Measurements from ENCODE around the gene TRDMT1. TPM values are rescaled to one million over a fixed set of nuclear protein-coding genes. Genes with fewer than 3 reads are reported as not detected.

TRDMT1 gene
- total RNA-seq, 1 donor from 2014 or later: 9.1 TPM

DNA sequence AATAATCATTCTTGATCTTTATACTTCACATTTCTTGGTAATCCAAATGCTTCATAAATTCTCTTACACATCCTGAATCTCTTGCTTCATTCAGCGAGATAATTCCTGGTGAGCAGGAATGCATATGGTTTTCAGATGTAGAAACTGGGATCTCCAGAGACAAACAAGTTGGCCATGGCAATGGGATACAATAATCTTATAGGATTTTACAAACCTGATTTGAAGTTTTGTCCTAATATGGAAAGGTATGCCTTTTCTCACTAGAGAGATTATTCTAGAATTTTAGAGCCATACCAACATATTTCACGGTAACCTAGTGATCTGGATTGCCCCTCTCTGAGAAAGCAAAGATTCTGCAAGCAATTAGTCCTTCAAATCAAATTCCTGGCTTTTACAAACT lies 13.1 kb upstream of the TRDMT1 start:
- intact Hi-C loops (cut with micrococcal nuclease): no loop called here

DNA sequence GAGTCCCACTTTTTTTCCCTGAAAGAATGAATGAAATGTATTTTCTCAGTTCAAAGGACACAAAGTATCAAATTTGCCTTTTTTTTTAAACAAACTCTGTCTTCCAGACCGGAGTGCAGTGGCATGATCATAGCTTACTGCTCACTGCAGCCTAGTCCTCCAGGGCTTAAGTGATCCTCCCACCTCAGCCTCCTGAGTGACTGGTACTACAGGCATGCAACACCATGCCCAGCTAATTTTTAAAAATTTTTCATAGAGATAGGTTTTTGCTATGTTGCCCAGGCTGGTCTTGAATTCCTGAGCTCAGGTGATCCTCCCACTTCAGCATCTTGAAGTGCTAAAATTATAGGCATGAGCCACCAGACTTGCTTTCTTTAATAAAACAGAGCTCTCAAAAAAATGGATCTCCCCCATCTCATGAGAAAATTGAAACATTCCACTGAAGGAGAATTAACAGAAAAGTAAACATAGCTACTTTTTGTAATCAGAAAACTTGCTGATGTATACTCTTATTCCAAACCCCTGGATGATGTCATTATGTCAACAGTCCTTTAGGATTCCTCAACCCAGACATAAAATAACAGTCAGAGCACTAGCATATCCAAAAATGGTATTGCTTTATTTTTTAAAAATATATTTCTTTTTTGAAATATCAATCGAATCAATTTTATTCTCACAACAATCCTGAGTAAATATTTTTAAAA lies 12.3 kb upstream of the TRDMT1 start:
- intact Hi-C loops (cut with micrococcal nuclease): no loop called here

DNA sequence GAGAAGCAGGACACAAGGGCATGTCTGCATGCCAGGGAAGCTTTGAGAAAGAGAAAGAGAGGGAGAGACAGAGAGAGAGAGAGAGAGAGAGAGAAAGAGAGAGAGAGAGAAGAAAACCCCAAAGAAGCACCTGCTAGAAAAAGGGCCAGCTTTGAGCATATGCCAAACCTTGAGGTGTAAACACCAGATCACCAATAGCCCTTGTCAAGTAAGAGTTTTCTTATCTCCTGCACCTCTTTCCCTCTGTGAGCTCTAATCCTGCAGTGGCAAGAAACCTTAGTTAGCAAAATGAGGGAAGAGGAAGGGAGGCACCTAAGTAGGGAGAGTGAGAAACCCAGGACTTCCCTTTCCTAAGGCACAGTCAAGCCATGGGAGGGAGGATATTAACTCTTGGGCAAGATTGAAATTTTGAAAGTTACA lies 11.3 kb upstream of the TRDMT1 start:
- intact Hi-C loops (cut with micrococcal nuclease): no loop called here

DNA sequence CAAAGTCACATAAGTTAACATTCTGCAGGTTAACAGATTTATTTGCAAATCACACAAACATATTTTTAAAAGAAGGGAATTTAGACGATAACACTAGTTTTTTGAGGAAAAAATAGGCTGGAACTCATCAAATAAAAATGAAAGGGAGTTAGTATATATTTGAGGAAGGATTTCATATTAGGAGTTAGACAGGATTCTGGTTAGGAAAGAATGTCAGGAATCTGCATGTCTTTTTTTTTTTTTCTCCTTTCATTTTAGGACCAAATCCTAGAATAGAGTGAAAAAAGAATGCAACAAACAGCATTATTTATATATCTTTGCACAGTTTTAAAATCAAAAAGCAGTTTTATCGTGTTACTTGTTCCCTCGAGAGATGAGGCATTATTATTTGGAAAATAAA lies 8.9 kb upstream of the TRDMT1 start:
- intact Hi-C loops (cut with micrococcal nuclease): no loop called here

DNA sequence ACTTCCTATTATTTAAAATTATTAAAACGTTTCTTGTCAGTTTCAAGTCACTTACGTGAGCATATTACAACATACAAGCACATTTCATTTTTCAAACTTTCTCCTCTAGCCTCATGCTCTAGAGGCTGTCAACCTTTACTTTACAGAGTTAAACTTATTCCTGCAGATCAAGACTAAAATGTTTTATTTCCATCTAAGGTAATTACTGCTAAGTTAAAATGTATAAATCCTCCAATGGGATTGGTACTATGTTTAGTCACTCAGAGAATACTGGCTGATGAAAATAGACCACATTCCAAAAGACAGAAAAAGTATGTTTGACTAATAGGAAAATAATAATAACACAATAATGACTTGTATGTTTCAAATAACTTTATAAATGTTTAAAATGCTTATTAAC lies 8.4 kb upstream of the TRDMT1 start:
- intact Hi-C loops (cut with micrococcal nuclease): loop anchor here (10.0 kb wide), 1 partner anchor 1445 kb away; the partner anchor contains the start of genes ARL5B and NSUN6

DNA sequence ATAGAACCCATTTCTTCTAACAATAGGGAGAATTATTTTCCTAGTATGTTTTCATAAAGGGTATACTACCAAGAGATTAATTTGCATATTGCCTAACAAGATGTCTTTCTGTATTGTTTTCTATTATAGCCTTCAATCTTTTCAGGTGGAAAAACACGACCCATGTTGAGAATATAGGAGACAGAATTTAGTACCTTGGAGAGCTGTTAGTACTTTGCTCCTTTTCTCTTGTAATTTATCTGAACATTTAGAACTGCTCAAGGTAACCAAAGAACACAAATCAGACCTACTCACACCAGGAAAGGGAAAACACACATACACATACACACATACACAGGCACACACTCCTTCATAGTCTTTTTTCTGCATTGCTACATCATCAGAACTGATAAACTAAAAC lies 7.8 kb upstream of the TRDMT1 start:
- intact Hi-C loops (cut with micrococcal nuclease): loop anchor here (10.0 kb wide), 1 partner anchor 1445 kb away; the partner anchor contains the start of genes ARL5B and NSUN6

DNA sequence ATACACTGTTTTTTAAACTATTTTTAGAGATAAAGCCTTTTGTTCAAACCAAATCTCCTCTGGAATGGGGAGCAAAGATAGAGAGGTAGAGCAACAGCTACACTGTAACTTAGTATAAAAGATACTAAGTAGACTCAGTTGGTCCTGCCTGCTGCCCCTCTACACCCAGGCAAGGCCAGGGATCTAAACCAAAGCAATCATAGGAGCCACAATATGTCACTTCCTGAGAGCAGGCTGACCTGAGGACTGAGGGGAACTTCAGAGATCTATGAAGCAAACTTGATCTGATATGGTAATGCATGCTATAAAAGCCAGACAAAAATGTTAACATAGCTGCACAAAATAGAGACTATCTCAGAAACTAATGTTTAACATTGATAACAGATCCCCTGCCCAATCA lies 7.0 kb upstream of the TRDMT1 start:
- intact Hi-C loops (cut with micrococcal nuclease): loop anchor here (10.0 kb wide), 1 partner anchor 1446 kb away; the partner anchor contains the start of genes ARL5B and NSUN6

DNA sequence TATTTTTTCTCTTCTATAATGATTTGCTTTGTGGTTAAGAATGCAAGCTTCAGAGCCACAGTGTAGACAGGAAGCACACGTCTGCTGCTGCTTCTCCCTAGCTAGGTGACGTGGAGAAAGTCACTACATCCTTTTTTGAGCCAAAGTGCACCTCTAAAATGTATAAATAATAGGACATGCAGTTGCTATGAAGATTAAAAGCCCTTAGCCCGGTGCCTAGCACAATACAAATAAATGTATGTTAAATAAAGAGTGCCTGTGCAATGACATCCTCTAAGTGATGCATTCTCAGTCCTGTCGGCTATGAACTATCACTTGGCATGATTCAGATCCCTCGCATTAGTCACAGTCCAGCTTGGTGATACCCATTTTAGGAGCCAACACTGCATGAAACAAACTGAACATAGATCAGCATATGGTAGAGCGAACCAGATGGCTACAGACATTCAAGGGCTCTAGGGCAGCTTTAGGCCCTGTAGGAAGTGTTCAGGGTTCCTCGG lies 4.8 kb upstream of the TRDMT1 start:
- intact Hi-C loops (cut with micrococcal nuclease): loop anchor here (1.0 to 10.0 kb wide), 3 partner anchors 10 to 1449 kb away; partner anchors contain the start of genes ARL5B and NSUN6

DNA sequence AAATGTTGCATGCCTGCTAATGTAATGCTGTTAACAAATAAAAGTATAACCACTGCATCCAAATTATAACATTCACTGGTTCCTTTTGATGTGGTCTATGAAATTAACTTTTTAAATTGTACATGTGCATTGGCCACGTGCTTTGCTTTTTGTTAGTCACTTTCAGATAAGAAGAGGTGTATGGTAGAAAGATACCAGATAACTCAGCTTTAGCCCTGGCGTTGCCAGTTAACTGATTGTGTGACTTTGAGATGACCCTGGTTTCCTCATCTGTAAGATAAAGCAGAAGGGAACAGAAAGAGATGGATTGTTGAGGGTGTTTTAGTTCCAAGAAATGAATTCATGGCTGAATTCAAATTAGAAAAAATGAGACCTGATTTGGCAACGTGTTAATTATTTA lies 1.9 kb upstream of the TRDMT1 start:
- intact Hi-C loops (cut with micrococcal nuclease): loop anchor here (10.0 kb wide), 1 partner anchor 1451 kb away; the partner anchor contains the start of genes ARL5B and NSUN6

DNA sequence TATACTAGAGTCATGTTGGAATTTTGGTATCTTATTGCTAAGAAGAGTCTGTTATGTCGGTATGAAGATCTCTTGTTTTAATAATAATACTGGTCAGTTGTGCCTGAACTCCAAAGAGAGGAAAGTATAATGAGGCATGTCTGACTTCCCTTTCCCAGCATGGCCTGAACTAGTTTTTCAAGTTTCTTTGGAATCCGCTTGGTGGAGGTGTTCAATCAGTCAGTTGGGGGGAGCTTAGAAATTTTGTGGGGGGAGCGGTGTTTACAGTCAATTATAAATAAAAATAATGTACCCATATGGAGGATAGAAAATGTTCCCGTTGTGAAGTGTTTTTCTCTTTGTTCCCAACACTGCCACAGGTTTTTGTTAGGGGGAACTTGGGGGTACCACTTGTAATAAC lies 1.5 kb upstream of the TRDMT1 start:
- intact Hi-C loops (cut with micrococcal nuclease): loop anchor here (10.0 kb wide), 1 partner anchor 1452 kb away; the partner anchor contains the start of genes ARL5B and NSUN6

DNA sequence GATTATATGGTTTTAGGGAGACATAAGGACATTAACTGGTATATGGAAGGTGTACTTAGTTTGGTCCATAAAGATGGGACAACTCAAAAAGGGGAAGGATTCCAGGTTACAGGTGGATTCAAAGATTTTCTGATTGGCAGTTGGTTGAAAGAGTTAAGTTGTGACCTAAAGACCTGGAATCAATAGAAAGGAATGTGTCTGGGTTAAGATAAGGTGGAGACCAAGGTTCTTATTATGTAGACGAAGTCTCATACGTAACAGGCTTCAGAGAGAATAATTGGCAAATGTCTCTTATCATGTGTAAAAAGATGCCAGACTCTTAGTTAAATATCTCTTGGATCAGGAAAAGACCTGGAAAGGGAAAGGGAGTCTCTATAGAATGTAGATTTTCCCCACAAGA lies 1.0 kb upstream of the TRDMT1 start:
- intact Hi-C loops (cut with micrococcal nuclease): loop anchor here (10.0 kb wide), 1 partner anchor 1452 kb away; the partner anchor contains the start of genes ARL5B and NSUN6

DNA sequence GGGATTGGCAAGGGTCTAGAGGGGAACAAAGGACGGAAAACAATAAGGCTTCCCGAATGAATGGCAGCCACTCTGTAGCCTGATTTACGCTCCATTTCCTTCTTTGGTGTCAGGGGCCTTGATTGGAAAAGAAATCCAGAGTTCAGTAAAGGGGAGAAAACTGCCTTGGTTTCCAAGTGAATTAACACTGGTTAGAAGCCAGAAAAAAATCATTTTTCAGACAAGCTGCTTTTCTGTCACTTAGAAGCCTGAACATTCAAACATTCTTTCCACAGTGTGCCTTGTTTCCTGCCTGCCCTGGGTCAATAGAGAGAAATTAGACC lies 283 bp upstream of the TRDMT1 start:
- intact Hi-C loops (cut with micrococcal nuclease): loop anchor here (1.0 to 10.0 kb wide), 9 partner anchors 15 to 1453 kb away; partner anchors contain the start of genes ARL5B, NSUN6 and RSU1

DNA sequence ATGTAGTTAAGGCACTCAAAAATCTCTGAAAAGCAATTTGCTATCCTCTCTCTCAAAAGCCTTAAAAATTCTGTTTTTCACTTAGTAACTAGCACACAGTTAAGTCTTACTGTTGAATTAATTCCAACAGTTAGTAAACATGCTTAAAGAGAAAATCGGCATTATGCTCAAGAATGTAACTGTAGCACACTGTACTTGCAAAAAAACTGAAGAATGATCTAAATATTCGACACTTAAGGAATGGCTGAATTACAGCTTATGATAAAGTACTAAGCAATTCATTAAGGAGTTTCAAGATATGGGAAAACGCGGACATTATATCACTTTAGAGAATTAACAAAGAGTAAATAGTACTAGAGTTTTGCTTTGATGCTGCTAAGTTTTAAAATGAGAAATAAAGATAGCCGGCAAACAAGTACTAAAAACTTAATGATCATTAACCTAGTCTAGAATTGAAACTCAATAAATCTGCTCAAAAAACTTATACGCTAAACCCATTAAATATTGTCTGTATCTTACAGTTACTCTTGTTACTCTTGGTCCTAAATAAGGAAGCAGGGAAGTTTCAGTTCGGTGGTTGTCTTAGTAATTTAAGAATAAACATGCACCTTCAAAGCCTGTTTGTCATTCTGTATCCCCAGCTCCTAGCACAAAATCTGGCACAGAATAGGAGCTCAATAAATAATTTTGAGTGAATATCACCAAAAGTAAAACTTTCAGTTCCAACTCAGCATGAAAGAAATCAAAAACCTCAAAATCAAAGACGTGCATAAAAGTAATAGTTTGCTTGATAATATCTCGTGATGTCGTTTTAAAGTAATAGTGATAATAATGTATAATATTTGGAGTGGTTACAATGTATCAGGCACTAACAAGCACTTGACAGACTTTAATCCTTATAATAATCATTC lies 1.2 kb downstream of the TRDMT1 start:
- intact Hi-C loops (cut with micrococcal nuclease): loop anchor here (2.0 to 10.0 kb wide), 2 partner anchors 57 to 1455 kb away; partner anchors contain the start of genes ARL5B and NSUN6

DNA sequence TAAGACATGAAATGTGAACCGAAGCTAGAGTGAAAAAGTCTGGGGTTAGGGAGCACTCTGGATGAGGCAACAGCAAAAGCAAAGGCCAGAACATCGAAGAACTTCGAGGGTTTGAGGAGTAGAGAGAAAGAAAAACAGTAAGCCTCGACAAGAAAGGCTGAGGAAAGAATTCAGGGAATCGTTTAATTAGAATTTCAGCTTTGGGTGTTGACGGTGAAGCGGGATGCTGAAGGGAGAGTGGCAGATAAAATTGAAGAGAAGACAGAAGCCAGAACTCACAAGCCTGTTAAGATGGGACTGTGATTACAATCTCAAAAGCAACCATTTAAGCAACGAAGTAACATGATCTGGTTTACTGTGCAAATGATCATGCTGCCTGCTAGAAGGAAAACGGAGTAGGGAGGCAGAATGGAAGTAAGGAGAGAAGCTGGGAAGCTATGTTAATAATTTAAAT lies 2.1 kb downstream of the TRDMT1 start:
- intact Hi-C loops (cut with micrococcal nuclease): no loop called here

DNA sequence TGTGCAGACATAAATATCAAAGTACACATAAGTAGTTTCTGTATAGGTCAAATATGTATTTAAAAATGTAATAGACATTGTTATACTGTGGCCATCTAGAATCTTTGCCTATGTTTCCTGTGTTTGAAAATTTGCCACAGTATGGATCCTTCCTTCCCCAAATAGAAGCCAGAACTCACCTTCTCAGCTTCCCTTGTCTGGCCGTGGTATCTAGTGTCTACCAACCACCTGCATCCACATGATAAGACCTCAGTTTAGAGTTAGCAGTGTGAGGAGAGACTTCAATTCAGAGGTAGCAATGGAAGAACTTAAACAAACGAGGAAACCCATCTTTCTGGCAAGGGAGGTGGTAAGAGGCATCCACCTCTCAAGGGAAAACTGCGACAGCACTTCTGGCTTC lies 4.9 kb downstream of the TRDMT1 start:
- intact Hi-C loops (cut with micrococcal nuclease): no loop called here

DNA sequence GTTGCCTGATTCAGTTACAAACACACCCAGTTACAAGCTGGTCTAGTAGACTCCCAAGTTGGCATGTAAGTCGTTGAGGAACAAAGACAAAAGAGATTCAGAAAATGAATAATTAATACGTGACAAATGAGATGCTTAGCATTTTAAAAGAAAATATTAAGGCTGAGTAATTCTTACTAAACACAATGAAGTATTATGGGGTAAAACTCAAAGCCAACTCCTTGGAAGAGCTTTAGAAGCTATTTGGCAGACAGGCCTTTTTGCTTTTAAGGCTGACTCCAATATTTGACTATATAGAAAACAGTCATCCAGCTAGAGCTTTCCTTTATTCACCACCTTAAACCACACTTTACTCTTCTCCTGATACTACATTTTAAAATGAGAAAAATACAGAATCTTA lies 5.4 kb downstream of the TRDMT1 start:
- intact Hi-C loops (cut with micrococcal nuclease): no loop called here

DNA sequence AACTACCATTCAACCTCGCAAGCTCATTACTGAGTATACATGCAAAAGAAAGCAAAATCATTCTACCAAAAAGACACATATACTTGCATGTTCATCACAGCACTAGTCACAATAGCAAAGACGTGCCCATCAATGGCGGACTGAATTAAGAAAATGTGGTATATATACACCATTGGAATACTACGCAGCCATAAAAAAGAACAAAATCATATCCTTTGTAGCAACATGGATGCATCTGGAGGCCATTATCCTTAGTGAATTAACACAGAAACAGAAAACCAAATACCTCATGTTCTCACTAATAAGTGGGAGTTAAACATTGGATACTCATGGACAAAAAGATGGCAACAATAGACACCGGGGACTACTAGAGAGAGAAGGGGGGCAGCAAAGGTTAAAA lies 6.4 kb downstream of the TRDMT1 start:
- intact Hi-C loops (cut with micrococcal nuclease): no loop called here

DNA sequence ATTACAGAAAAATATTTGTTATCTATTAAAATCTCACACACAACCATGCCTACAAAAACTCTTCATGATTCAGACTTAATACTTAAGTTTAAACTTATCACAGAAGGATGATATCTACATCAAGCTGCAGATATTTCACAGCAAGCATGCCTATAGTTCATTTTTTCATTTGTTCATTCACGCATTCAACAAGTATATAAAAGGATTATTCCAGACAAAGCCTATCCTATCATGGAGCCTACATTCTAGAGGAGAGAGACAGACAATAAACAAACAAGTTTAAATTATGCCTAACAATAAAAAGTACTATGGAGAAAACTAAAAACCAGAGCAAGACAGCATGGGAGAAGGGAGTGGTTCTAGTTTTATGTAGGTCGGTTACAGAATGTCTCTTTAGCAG lies 10.9 kb downstream of the TRDMT1 start:
- intact Hi-C loops (cut with micrococcal nuclease): no loop called here

DNA sequence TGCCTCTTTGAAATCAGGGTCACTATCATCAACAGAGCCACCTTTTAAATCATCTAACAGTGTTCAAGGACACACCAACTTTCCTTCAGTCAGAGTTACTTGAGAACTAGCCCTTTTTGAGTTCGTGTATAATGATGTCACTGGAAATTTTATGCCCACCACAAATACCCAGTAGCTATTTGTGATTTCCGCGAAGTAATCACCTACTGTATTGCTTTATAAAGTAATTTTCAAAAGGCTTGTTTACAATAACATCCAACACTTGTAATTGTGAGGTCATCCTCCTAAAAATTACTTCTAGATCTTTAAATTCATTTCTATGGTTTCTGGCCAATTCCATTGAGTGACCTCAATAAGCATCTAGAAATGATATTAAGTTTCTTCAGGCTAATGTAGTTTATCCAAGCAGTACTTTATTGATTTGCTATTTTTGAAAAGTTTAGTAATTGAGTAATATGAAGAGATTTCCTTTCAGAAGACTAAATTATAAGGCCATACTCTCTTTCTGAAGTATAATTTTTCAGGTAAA lies 12.8 kb downstream of the TRDMT1 start:
- intact Hi-C loops (cut with micrococcal nuclease): no loop called here

DNA sequence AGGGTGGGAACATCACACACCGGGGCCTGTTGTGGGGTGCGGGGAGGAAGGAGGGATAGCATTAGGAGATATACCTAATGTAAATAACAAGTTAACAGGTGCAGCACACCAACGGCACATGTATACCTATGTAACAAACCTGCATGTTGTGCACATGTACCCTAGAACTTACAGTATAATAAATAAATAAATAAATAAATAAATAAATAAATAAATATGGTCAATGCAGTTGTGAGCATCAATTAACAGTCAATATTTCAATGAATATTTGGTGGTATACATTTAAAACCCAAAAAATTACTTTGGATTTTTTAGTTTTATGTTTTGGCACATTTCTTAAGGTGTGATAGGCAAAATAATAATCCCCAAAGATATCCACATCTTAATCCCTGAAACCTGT lies 15.6 kb downstream of the TRDMT1 start:
- intact Hi-C loops (cut with micrococcal nuclease): no loop called here

DNA sequence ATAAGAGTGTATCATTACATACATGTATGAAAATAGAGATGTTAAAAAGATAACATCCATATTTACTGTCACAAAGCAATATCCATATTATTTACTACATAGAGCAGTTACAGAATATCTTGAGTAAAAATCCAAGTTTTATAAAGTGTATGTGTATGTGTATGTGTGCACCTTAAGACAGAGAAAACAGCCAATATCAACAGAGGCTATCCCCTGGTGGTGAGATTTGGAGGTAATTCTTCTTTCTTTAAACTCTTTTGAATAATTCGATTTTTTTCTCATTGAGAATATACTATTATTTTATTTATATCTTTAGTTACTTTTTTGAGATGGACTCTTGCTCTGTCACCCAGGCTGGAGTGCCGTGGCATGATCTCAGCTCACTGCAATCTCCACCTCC lies 18.4 kb downstream of the TRDMT1 start:
- intact Hi-C loops (cut with micrococcal nuclease): no loop called here

Measured in T-helper 1 cell treated with Interleukin-12 subunit alpha and Interleukin-12 subunit beta and Interleukin-4 antibody, amounts not matched to agents 30 ng/mL and 1 ng/mL, for 36 hours (primary cell).